Tibial nerve (tissue), 4 donors: ENCODE results near the gene PPP1R11. TPM values are rescaled to one million over a fixed set of nuclear protein-coding genes. Genes with fewer than 3 reads are reported as not detected.

Source experiments
- DNase-seq, 2 donors: peaks; one replicate each; pipeline ENCODE4 v3.0.0-alpha.2; 2019; ENCODE audit warnings: low spot score in 2 of 2
- H3K27ac ChIP-seq, 4 donors: fragments of 200-600 bp; sonication (generic) in 3 of 4; one replicate each; pipeline ENCODE4 v1.5.1; 2017 to 2019; ENCODE audit warnings: mild to moderate bottlenecking in 1 of 4
- H3K27me3 ChIP-seq, 2 donors: fragments of 200-600 bp; sonication (generic) in 1 of 2; one replicate each; pipeline versions ENCODE4 v1.5.1 to v1.6.0; 2017 to 2019
- H3K36me3 ChIP-seq, 3 donors: fragments of 200-600 bp; sonication (generic); one replicate each; pipeline ENCODE4 v1.5.1; 2018 to 2019
- H3K4me1 ChIP-seq, 4 donors: fragments of 200-600 bp; sonication (generic) in 3 of 4; one replicate each; pipeline ENCODE4 v1.5.1; 2017 to 2019
- H3K4me3 ChIP-seq, 4 donors: fragments of 200-600 bp; sonication (generic) in 3 of 4; one replicate each; pipeline ENCODE4 v1.5.1; 2017 to 2019; ENCODE audit warnings: mild to moderate bottlenecking in 1 of 4, moderate library complexity in 1 of 4
- H3K9me3 ChIP-seq, 4 donors: fragments of 200-600 bp; sonication (generic) in 3 of 4; one replicate each; pipeline ENCODE4 v1.5.1; 2017 to 2019
- CTCF ChIP-seq, 5 experiments: fragments of 200-600 bp in 3 of 5; fragments of 450-650 bp in 2 of 5; sonication (generic) in 3 of 5; IDR thresholded peaks; one replicate each; pipeline ENCODE4 v1.5.1; 2016 to 2019; ENCODE audit warnings: antibody characterized with exemption in 5 of 5, mild to moderate bottlenecking in 3 of 5, moderate library complexity in 2 of 5
- EP300 ChIP-seq, 2 donors: sonication (generic); formaldehyde crosslinking; IDR thresholded peaks; one replicate each; pipeline ENCODE4 v1.6.1; 2017; ENCODE audit warnings: antibody characterized with exemption in 2 of 2, mild to moderate bottlenecking in 1 of 2
- POLR2A ChIP-seq, 2 donors: fragments of 450-650 bp; IDR thresholded peaks; one replicate each; pipeline ENCODE4 v1.6.1; 2017; ENCODE audit warnings: antibody characterized with exemption in 2 of 2, mild to moderate bottlenecking in 2 of 2, moderate library complexity in 2 of 2
- WGBS, 2 donors: methylation state at CpG; one replicate each; pipeline ENCODE4 v1.1.5; 2018; 5-methylcytosine and 5-hydroxymethylcytosine counted together
- total RNA-seq, 4 donors: library from RNA; depleted of rRNA; stranded (reverse); fragments of >200 nt; gene quantifications; one replicate each; pipeline ENCODE4 v1.1.0, GENCODE V29; 2016

The PPP1R11 gene
- total RNA-seq, 4 donors from 2014 or later: 28.2 to 39.8 (median 34.2) TPM

GRCh38 chr6:30066082-30066481 is 916 bp upstream of the PPP1R11 start:
- Histone ChIP-seq H3K4me3 (peak overlapping the region; percentile 53 to 84 (median 64)), H3K36me3 (peaks cover 0 to 28% (median 0%) of the 10 kb centered on the region in 3 donors), H3K27me3 (peaks cover 0 to 6% of the 10 kb centered on the region in 2 donors), H3K9me3 (no peaks in the 10 kb centered on the region), H3K27ac (peak overlapping the region; percentile 83 to 96 (median 92)), H3K4me1 (peaks cover 0 to 50% (median 18%) of the 10 kb centered on the region in 4 donors)
- TF ChIP-seq CTCF (IDR thresholded peaks at IDR 0.05) (no peak), POLR2A (IDR thresholded peaks at IDR 0.05) (no peak), EP300 (IDR thresholded peaks at IDR 0.05) (no peak)
- DNase-seq: no peak
- 17 to 18% methylated on average over 4 of the region's 4 CpGs for WGBS, 2 donors

GRCh38 chr6:30067460-30068139 is 602 bp downstream of the PPP1R11 start:
- peak overlapping the region; percentile 62 to 84 (median 73) for H3K4me3 ChIP-seq
- WGBS, 2 donors: 12% methylated on average over 8 of the region's 8 CpGs
- H3K9me3 ChIP-seq: no peaks in the 10 kb centered on the region
- peaks cover 0 to 47% (median 17%) of the 10 kb centered on the region in 4 donors for H3K4me1 ChIP-seq
- H3K27ac ChIP-seq: peak overlapping the region; percentile 70 to 96 (median 92)
- peaks cover 0 to 30% (median 0%) of the 10 kb centered on the region in 3 donors for H3K36me3 ChIP-seq
- no peak for TF ChIP-seq POLR2A (IDR thresholded peaks at IDR 0.05)
- TF ChIP-seq EP300 (IDR thresholded peaks at IDR 0.05): no peak
- no peak for TF ChIP-seq CTCF (IDR thresholded peaks at IDR 0.05)
- peaks cover 0 to 21% of the 10 kb centered on the region in 2 donors for H3K27me3 ChIP-seq
- DNase-seq: peak in 1 of 2 donors; percentile 75

GRCh38 chr6:30071081-30071818 is 4.3 kb downstream of the PPP1R11 start:
- Histone ChIP-seq H3K27me3 (peaks cover 0 to 57% of the 10 kb centered on the region in 2 donors), H3K4me1 (peaks cover 0 to 46% (median 22%) of the 10 kb centered on the region in 4 donors), H3K9me3 (no peaks in the 10 kb centered on the region), H3K36me3 (peaks cover 0 to 30% (median 0%) of the 10 kb centered on the region in 3 donors), H3K27ac (no peak overlapping the region), H3K4me3 (peak overlapping the region in 1 of 4 donors; percentile 15)
- no peak for TF ChIP-seq CTCF (IDR thresholded peaks at IDR 0.05)
- no peak for TF ChIP-seq EP300 (IDR thresholded peaks at IDR 0.05)
- TF ChIP-seq POLR2A (IDR thresholded peaks at IDR 0.05): no peak
- WGBS, 2 donors: 24 to 32% methylated on average over 40 to 66 of the region's 68 CpGs
- no peak for DNase-seq

GRCh38 chr6:30071858-30072257 is 4.9 kb downstream of the PPP1R11 start:
- Histone ChIP-seq H3K9me3 (no peaks in the 10 kb centered on the region), H3K27me3 (peaks cover 0 to 62% of the 10 kb centered on the region in 2 donors), H3K4me1 (peaks cover 0 to 44% (median 22%) of the 10 kb centered on the region in 4 donors), H3K27ac (no peak overlapping the region), H3K36me3 (peaks cover 0 to 30% (median 0%) of the 10 kb centered on the region in 3 donors), H3K4me3 (no peak overlapping the region)
- WGBS, 2 donors: 48 to 57% methylated on average over 3 of the region's 3 CpGs
- no peak for DNase-seq
- TF ChIP-seq EP300 (IDR thresholded peaks at IDR 0.05) (no peak), POLR2A (IDR thresholded peaks at IDR 0.05) (no peak), CTCF (IDR thresholded peaks at IDR 0.05) (no peak)
